Effector CD8-positive, alpha-beta T cell (primary cell): ENCODE measurements around the gene PRCP.
"Not testable (repeated sequence)": the region's sequence is repeated elsewhere in the genome, so short reads cannot be mapped to it uniquely, and the experiment has no call there.

Source experiments
- DNase-seq: peaks from one replicate; lab custom pipeline; 2025; lab: John Stamatoyannopoulos, UW

PRCP gene

GRCh38 chr11:82872377-82873150 is 27.7 kb downstream of the PRCP start:
- DNase-seq = no peak

- no peak for DNase-seq
Measured at GRCh38 chr11:82871646-82872045, 28.6 kb downstream of the PRCP start.

- no peak for DNase-seq
Measured at GRCh38 chr11:82869657-82870056, 30.6 kb downstream of the PRCP start.

- DNase-seq = peak; percentile 73
Measured at GRCh38 chr11:82867495-82868082, 32.6 kb downstream of the PRCP start.

GRCh38 chr11:82865841-82866240 is 34.4 kb downstream of the PRCP start:
- no peak for DNase-seq

GRCh38 chr11:82864268-82864667 is 36.0 kb downstream of the PRCP start:
- no peak for DNase-seq

GRCh38 chr11:82863209-82863608 is 37.0 kb downstream of the PRCP start:
- DNase-seq = no peak

- DNase-seq = no peak
Measured at GRCh38 chr11:82862379-82862778, 37.9 kb downstream of the PRCP start.

- DNase-seq = no peak
Measured at GRCh38 chr11:82859750-82860149, 40.5 kb downstream of the PRCP start.

- no peak for DNase-seq
Measured at GRCh38 chr11:82858556-82859091, 41.6 kb downstream of the PRCP start.

- DNase-seq = no peak
Measured at GRCh38 chr11:82858133-82858532, 42.1 kb downstream of the PRCP start.

- DNase-seq = no peak
Measured at GRCh38 chr11:82857145-82857544, 43.1 kb downstream of the PRCP start.

GRCh38 chr11:82855616-82856015 is 44.6 kb downstream of the PRCP start:
- DNase-seq = no peak

GRCh38 chr11:82854916-82855315 is 45.3 kb downstream of the PRCP start:
- DNase-seq = not testable (repeated sequence)

GRCh38 chr11:82854242-82854641 is 46.0 kb downstream of the PRCP start:
- no peak for DNase-seq

- DNase-seq = no peak
Measured at GRCh38 chr11:82848829-82849228, 51.4 kb downstream of the PRCP start.

GRCh38 chr11:82845356-82846353 is 54.6 kb downstream of the PRCP start:
- no peak for DNase-seq

- no peak for DNase-seq
Measured at GRCh38 chr11:82843057-82843795, 57.0 kb downstream of the PRCP start.

GRCh38 chr11:82842019-82842418 is 58.2 kb downstream of the PRCP start:
- no peak for DNase-seq

- DNase-seq = no peak
Measured at GRCh38 chr11:82837650-82838049, 62.6 kb downstream of the PRCP start.

- DNase-seq = no peak
Measured at GRCh38 chr11:82832983-82833382, 67.2 kb downstream of the PRCP start.
